Ovary (tissue), 3 donors: Measurements from ENCODE around the gene NACA.

Experiments used
- POLR2A ChIP-seq: fragments of 450-650 bp; IDR thresholded peaks from one replicate; pipeline ENCODE4 v1.6.1; 2017; ENCODE audit warnings: antibody characterized with exemption, mild to moderate bottlenecking, moderate library complexity
- TF ChIP-seq, protein P1 (sequence below), 3 donors: fragments of 450-650 bp in 2 of 3; fragments of 200-600 bp in 1 of 3; IDR thresholded peaks; one replicate each; pipeline versions ENCODE4 v1.5.1 to v1.8.0; 2016 to 2022; ENCODE audit warnings: antibody characterized with exemption in 3 of 3, mild to moderate bottlenecking in 1 of 3
- donor health status: DM: no; HTN: no; CAD: no.

- TF ChIP-seq, protein P1, sequence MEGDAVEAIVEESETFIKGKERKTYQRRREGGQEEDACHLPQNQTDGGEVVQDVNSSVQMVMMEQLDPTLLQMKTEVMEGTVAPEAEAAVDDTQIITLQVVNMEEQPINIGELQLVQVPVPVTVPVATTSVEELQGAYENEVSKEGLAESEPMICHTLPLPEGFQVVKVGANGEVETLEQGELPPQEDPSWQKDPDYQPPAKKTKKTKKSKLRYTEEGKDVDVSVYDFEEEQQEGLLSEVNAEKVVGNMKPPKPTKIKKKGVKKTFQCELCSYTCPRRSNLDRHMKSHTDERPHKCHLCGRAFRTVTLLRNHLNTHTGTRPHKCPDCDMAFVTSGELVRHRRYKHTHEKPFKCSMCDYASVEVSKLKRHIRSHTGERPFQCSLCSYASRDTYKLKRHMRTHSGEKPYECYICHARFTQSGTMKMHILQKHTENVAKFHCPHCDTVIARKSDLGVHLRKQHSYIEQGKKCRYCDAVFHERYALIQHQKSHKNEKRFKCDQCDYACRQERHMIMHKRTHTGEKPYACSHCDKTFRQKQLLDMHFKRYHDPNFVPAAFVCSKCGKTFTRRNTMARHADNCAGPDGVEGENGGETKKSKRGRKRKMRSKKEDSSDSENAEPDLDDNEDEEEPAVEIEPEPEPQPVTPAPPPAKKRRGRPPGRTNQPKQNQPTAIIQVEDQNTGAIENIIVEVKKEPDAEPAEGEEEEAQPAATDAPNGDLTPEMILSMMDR (IDR thresholded peaks at IDR 0.05) = no peak
- TF ChIP-seq POLR2A = no peak
These were observed 47.4 kb downstream of the NACA start for GRCh38 chr12:56677680-56678079.
